Measurements from ENCODE around the gene MRPL34. TPM values are rescaled to one million over a fixed set of nuclear protein-coding genes. Genes with fewer than 3 reads are reported as not detected.

Gene MRPL34
- total and polyA plus RNA-seq, 9 of the 15 experiments (the other 6 are each of a cell fraction or from before 2014, with no cell fraction given): 11.5 to 256 (median 72.5) TPM

DNA sequence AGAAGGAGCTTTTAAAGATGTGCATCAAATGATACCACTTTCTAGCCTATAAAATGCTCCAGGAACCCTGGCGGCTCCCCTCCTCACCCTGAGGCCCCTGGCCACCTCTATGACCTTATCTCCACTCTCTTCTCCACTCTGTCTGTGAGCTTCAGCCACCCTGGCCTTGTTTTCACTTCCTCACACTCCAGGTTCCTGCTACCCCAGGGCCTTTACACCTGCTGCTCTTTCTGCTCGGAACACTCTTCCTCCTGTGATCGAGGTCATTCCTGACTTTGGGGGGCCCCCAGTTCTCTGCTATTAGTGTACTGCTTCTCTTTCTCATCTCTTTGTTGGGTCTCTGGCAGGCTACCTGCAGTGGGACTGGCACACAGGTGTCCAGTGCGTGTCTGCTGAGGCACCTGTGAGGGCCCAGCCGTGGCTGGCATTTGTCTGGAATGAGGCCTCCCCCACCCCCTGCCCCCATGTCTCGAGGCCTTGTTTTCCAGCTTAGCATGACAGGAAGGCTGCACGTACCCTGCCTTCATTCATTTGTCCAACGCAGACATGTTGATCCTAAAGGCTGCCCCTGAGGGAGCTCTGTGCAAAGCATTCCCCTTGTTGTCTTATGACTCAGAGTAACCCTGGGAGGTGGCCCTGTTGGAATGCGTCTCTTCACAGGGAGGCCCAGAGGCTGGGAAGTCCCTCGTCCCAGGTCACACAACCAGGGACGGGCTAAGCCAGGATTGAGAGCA lies 6.0 kb downstream of the MRPL34 start:
- FAIRE-seq (no peak), ATAC-seq (no peak), DNase-seq (ENCODE audit: extremely low read depth in 1 of 4, low spot score in 3 of 4) (no peak)
- Histone ChIP-seq H3K4me2 (ENCODE audit: insufficient read depth, low read length) (no peak overlapping the region), H3K27me3 (ENCODE audit: control insufficient read depth in 2 of 2, insufficient read depth in 2 of 2, low read length in 2 of 2) (no peaks in the 10 kb centered on the region), H3K36me3 (ENCODE audit: control insufficient read depth, insufficient read depth, low read length) (peaks cover 49% of the 10 kb centered on the region; the same call in 2 of the 3 replicates), H3K79me2 (ENCODE audit: control insufficient read depth, insufficient read depth, low read length) (peaks cover 54% of the 10 kb centered on the region), H3K4me1 (replicated peaks in 1 of 2; ENCODE audit: control insufficient read depth in 2 of 2, insufficient read depth in 2 of 2, low read length in 2 of 2) (peaks cover 17 to 53% of the 10 kb centered on the region in 2 experiments; a peak in 4 of 5 replicates), H2AFZ (ENCODE audit: low read depth, low read length) (no peak overlapping the region), H3K9me3 (replicated peaks; ENCODE audit: control insufficient read depth, insufficient read depth, low read depth, low read length) (no peaks in the 10 kb centered on the region), H3K9me1 (ENCODE audit: control insufficient read depth, insufficient read depth, low read length) (no peaks in the 10 kb centered on the region), H3K4me3 (no peak overlapping the region), H4K20me1 (replicated peaks; ENCODE audit: control insufficient read depth, insufficient read depth, low read length) (0 out of 2 replicates have a peak, but pooled peaks cover 5% of the 10 kb centered on the region), H3K9ac (ENCODE audit: insufficient read depth in 1 of 2, low read depth in 2 of 2, low read length in 2 of 2) (peak overlapping the region in 1 of 2 experiments; percentile 73; a peak in 2 of 4 replicates), H3K27ac (ENCODE audit: extremely low read depth, low read depth, low read length) (no peak overlapping the region)
- ChIA-PET POLR2A (interaction anchor here (0.5 to 7.7 kb wide), 2 partner anchors 13 to 22 kb away, joined by 3 to 78 read pairs; partner anchors contain the start of gene ANO8), CTCF (ENCODE audit: low intra/inter-chr PET ratio) (no interaction called here)
- in situ Hi-C loops (cut with MboI): no loop called here
- no TSS peak for BruUV-seq (replicated peaks)
- WGBS (ENCODE audit: insufficient coverage, low coverage, missing lambda C conversion rate): 82% methylated on average over 9 of the region's 11 CpGs
- intact Hi-C loops (cut with micrococcal nuclease): no loop called here
- TF ChIP-seq, protein P1, sequence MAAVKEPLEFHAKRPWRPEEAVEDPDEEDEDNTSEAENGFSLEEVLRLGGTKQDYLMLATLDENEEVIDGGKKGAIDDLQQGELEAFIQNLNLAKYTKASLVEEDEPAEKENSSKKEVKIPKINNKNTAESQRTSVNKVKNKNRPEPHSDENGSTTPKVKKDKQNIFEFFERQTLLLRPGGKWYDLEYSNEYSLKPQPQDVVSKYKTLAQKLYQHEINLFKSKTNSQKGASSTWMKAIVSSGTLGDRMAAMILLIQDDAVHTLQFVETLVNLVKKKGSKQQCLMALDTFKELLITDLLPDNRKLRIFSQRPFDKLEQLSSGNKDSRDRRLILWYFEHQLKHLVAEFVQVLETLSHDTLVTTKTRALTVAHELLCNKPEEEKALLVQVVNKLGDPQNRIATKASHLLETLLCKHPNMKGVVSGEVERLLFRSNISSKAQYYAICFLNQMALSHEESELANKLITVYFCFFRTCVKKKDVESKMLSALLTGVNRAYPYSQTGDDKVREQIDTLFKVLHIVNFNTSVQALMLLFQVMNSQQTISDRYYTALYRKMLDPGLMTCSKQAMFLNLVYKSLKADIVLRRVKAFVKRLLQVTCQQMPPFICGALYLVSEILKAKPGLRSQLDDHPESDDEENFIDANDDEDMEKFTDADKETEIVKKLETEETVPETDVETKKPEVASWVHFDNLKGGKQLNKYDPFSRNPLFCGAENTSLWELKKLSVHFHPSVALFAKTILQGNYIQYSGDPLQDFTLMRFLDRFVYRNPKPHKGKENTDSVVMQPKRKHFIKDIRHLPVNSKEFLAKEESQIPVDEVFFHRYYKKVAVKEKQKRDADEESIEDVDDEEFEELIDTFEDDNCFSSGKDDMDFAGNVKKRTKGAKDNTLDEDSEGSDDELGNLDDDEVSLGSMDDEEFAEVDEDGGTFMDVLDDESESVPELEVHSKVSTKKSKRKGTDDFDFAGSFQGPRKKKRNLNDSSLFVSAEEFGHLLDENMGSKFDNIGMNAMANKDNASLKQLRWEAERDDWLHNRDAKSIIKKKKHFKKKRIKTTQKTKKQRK (IDR thresholded peaks at IDR 0.05; ENCODE audit: borderline replicate concordance, low read depth, low read length): no peak
- TF ChIP-seq DEAF1 (CRISPR knock-in tag; IDR thresholded peaks at IDR 0.05): no peak
- no peak for TF ChIP-seq CCAR2 (IDR thresholded peaks at IDR 0.05; ENCODE audit: low read depth, low read length)
- no peak for TF ChIP-seq POLR2AphosphoS2 (IDR thresholded peaks at IDR 0.05; ENCODE audit: low read length)
- TF ChIP-seq POLR2G (IDR thresholded peaks at IDR 0.05; ENCODE audit: low read depth, low read length): no peak
- no peak for TF ChIP-seq CTBP1 (IDR thresholded peaks at IDR 0.05; ENCODE audit: borderline replicate concordance)
- TF ChIP-seq CLOCK (CRISPR knock-in tag; IDR thresholded peaks at IDR 0.05; ENCODE audit: borderline replicate concordance): no peak
- TF ChIP-seq TARDBP (IDR thresholded peaks at IDR 0.05): no peak

Data from K562 (cell line).